GM18870 (cell line): ENCODE measurements around the gene FILIP1L.
A peak's percentile ranks its signal among the peaks of the same experiment; 100 is the strongest.

Source experiments
- ATAC-seq: cut with Tn5 transposase; IDR thresholded peaks from one replicate; pipeline ENCODE4 v1.9.1; 2021; ENCODE audit warnings: moderate library complexity; ENCODE audit not compliant: unreplicated experiment

FILIP1L gene

GRCh38 chr3:99873269-99874102 lies 240.8 kb downstream of the FILIP1L start:
- ATAC-seq, result no peak

GRCh38 chr3:99872923-99873254 lies 241.4 kb downstream of the FILIP1L start:
- peak; percentile 74 for ATAC-seq

GRCh38 chr3:99871231-99872045 lies 242.9 kb downstream of the FILIP1L start:
- ATAC-seq, result no peak

- ATAC-seq, result no peak
Observed at GRCh38 chr3:99870712-99871111, 243.6 kb downstream of the FILIP1L start.

- ATAC-seq, result no peak
Observed at GRCh38 chr3:99869621-99870020, 244.7 kb downstream of the FILIP1L start.

- ATAC-seq, result no peak
Observed at GRCh38 chr3:99868311-99868646, 246.0 kb downstream of the FILIP1L start.

- ATAC-seq, result no peak
Observed at GRCh38 chr3:99867594-99868310, 246.5 kb downstream of the FILIP1L start.

GRCh38 chr3:99866261-99866761 lies 248.0 kb downstream of the FILIP1L start:
- peak; percentile 25 for ATAC-seq

- ATAC-seq, result no peak
Observed at GRCh38 chr3:99865321-99865720, 249.0 kb downstream of the FILIP1L start.

- no peak for ATAC-seq
Observed at GRCh38 chr3:99864289-99864688, 250.0 kb downstream of the FILIP1L start.

- no peak for ATAC-seq
Observed at GRCh38 chr3:99863588-99863987, 250.7 kb downstream of the FILIP1L start.

GRCh38 chr3:99863002-99863401 lies 251.3 kb downstream of the FILIP1L start:
- ATAC-seq, result no peak

- ATAC-seq, result no peak
Observed at GRCh38 chr3:99862208-99862607, 252.1 kb downstream of the FILIP1L start.

- no peak for ATAC-seq
Observed at GRCh38 chr3:99861216-99861615, 253.1 kb downstream of the FILIP1L start.

GRCh38 chr3:99859825-99860224 lies 254.5 kb downstream of the FILIP1L start:
- ATAC-seq, result no peak

GRCh38 chr3:99858469-99858868 lies 255.8 kb downstream of the FILIP1L start:
- no peak for ATAC-seq

GRCh38 chr3:99857278-99857677 lies 257.0 kb downstream of the FILIP1L start:
- ATAC-seq, result no peak

- ATAC-seq, result no peak
Observed at GRCh38 chr3:99856437-99857220, 257.7 kb downstream of the FILIP1L start.

GRCh38 chr3:99855900-99856299 lies 258.4 kb downstream of the FILIP1L start:
- no peak for ATAC-seq

- no peak for ATAC-seq
Observed at GRCh38 chr3:99854756-99855298, 259.5 kb downstream of the FILIP1L start.
